Measurements from ENCODE around the gene FMR1. TPM values are rescaled to one million over a fixed set of nuclear protein-coding genes. Genes with fewer than 3 reads are reported as not detected.

FMR1 gene
- polyA plus RNA-seq, 1 experiment = 22.4 TPM

DNA sequence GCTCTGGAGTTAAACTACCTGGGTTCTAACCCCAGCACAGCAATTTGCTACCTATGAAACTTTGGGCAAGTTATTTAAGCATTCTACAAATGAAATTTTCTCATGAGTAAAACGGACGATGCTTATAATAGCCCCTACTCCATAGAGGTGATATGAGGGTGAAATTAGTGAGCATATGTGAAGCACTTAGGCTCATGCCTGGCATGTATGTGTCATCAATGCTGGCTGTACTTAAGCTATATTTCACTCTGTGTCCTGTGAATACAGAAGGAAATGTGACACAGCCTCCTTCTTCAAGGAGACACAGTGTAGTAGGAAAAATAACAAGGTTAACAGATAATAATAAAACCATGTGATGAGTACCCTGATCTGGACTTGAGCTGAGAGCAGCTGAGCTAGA, 49.0 kb downstream of the FMR1 start:
- no peak for DNase-seq (ENCODE audit: low read depth, low spot score)
- H3K9me3 ChIP-seq (ENCODE audit: control insufficient read depth, insufficient read depth, low read length) = no peaks in the 10 kb centered on the region
- POLR2A ChIA-PET = no interaction called here

DNA sequence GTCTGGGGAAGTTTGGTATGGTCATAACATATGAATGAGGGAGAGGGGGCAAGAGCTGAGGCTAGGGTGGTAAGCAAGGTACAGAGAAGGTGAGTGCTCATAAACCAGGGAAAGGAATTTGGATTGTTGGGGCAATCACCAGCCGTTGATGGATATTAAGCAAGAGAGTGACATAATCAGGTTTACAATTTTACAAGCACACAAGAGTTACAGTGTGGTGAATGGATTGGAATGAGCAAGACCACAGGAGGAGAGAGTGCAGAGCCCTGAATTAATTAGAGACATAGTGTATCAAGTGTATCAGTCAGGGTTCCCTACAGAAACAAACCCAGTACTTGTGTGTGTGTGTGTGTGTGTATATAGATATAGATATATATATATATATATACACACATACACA, 50.8 kb downstream of the FMR1 start:
- no peaks in the 10 kb centered on the region for H3K27me3 ChIP-seq (ENCODE audit: control insufficient read depth, insufficient read depth, low read length)
- no peak overlapping the region for H3K27ac ChIP-seq (ENCODE audit: low read depth, low read length)
- no peak for DNase-seq (ENCODE audit: low read depth, low spot score)
- H3K4me3 ChIP-seq (ENCODE audit: low read depth, low read length) = no peak overlapping the region
- ChIA-PET CTCF (no interaction called here), POLR2A (no interaction called here)
- H3K9me3 ChIP-seq (ENCODE audit: control insufficient read depth, insufficient read depth, low read length) = no peaks in the 10 kb centered on the region
- TF ChIP-seq, protein P1, sequence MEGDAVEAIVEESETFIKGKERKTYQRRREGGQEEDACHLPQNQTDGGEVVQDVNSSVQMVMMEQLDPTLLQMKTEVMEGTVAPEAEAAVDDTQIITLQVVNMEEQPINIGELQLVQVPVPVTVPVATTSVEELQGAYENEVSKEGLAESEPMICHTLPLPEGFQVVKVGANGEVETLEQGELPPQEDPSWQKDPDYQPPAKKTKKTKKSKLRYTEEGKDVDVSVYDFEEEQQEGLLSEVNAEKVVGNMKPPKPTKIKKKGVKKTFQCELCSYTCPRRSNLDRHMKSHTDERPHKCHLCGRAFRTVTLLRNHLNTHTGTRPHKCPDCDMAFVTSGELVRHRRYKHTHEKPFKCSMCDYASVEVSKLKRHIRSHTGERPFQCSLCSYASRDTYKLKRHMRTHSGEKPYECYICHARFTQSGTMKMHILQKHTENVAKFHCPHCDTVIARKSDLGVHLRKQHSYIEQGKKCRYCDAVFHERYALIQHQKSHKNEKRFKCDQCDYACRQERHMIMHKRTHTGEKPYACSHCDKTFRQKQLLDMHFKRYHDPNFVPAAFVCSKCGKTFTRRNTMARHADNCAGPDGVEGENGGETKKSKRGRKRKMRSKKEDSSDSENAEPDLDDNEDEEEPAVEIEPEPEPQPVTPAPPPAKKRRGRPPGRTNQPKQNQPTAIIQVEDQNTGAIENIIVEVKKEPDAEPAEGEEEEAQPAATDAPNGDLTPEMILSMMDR (IDR thresholded peaks at IDR 0.05; ENCODE audit: low read depth, low read length) = no peak

More for the DNA sequence above, 49.0 kb downstream of the FMR1 start:
- TF ChIP-seq, protein P1 (IDR thresholded peaks at IDR 0.05; ENCODE audit: low read depth, low read length) = no peak
- no peak overlapping the region for H3K27ac ChIP-seq (ENCODE audit: low read depth, low read length)
- CTCF ChIA-PET = no interaction called here
- no peaks in the 10 kb centered on the region for H3K27me3 ChIP-seq (ENCODE audit: control insufficient read depth, insufficient read depth, low read length)
- no peak overlapping the region for H3K4me3 ChIP-seq (ENCODE audit: low read depth, low read length)

DNA sequence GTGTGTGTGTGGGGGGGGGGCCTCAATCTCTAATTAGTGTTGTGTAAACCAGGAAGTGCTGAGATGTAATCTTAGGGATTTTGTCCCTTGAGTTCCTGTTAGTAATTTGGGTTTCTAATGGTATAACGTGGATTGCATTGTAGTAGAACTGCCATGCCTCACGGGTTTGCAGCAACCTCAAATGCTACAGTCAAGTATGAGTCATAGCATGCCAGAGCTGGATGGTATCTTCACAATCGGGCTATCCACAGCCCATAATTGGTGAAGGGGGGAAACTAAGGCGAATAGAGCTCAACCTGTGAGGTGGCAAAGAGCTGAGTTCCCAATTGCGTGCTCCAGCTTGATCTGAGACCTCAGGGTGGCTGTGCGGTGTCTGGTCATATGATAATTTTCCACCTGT, 67.2 kb downstream of the FMR1 start:
- POLR2A ChIA-PET = no interaction called here
- no peak for DNase-seq (ENCODE audit: low read depth, low spot score)
- Histone ChIP-seq H3K9me3 (ENCODE audit: control insufficient read depth, insufficient read depth, low read length) (peaks cover 5% of the 10 kb centered on the region; the same call in 1 of the 2 replicates), H3K4me3 (ENCODE audit: low read depth, low read length) (no peak overlapping the region), H3K27me3 (ENCODE audit: control insufficient read depth, insufficient read depth, low read length) (no peaks in the 10 kb centered on the region), H3K27ac (ENCODE audit: low read depth, low read length) (no peak overlapping the region)
- CTCF ChIA-PET = no interaction called here
- TF ChIP-seq, protein P1 (IDR thresholded peaks at IDR 0.05; ENCODE audit: low read depth, low read length) = no peak

DNA sequence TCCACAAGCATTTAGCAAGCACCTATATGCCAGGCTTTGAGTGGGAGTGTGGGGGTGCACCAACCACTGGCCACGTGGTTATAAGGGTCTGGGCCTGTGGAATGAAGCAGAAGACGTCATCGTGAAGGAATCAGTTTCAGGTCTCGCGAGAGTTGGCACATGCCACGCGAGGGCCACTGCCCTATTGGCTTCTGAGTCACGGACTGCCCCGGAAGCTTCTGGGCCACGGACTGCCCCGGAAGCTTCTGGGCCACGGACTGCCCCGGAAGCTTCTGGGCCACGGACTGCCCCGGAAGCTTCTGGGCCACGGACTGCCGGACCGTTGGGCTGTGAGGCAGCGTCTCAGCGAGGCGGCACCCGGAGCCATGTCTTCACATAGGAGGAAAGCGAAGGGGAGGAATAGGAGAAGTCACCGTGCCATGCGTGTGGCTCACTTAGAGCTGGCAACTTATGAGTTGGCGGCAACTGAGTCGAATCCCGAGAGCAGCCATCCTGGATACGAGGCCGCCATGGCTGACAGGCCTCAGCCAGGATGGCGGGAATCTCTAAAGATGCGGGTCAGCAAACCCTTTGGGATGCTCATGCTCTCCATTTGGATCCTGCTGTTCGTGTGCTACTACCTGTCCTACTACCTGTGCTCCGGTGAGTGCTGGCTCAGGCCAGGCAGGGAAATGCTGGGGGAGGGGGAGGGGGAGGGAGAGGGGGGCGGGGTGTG, 69.5 kb downstream of the FMR1 start, which contains the start of gene FMR1NB:
Gene FMR1NB, plus strand, starts transcription at position 300 of the 715 bp plus-strand sequence. Its CDS starts 66 bp downstream, at position 366.
- CTCF ChIA-PET = no interaction called here
- Histone ChIP-seq H3K4me3 (ENCODE audit: low read depth, low read length) (no peak within 1 kb of the TSS), H3K27me3 (ENCODE audit: control insufficient read depth, insufficient read depth, low read length) (no peaks in the 10 kb centered on the region), H3K27ac (ENCODE audit: low read depth, low read length) (no peak within 1 kb of the TSS), H3K9me3 (ENCODE audit: control insufficient read depth, insufficient read depth, low read length) (peaks cover 5% of the 10 kb centered on the region; the same call in 1 of the 2 replicates)
- TF ChIP-seq, protein P1 (IDR thresholded peaks at IDR 0.05; ENCODE audit: low read depth, low read length) = no peak
- DNase-seq (ENCODE audit: low read depth, low spot score) = no peak
- POLR2A ChIA-PET = no interaction called here

Small RNAs within 50 kb of the gene (small RNA-seq; reads per million reads assigned to genes)
- not detected for gene RF02118 (ENCODE audit: insufficient read length, low read depth)

Other genes starting within 250 kb of the FMR1 start
- not detected in 2 replicates for gene FMR1NB, start 69.4 kb downstream of the FMR1 start, polyA plus RNA-seq (2011; rRNA removed)

All from AG04450 (cell line).